Measurements from ENCODE around the gene SULT1C4. TPM values are rescaled to one million over a fixed set of nuclear protein-coding genes. Genes with fewer than 3 reads are reported as not detected.
"Not testable (repeated sequence)": the region's sequence is repeated elsewhere in the genome, so short reads cannot be mapped to it uniquely, and the experiment has no call there.

SULT1C4 gene
- total RNA-seq, 1 donor from 2014 or later = 2.4 TPM

- intact Hi-C loops (cut with DNase I) = no loop called here
These were observed 30.3 kb downstream of the SULT1C4 start for GRCh38 chr2:108407864-108408729.

GRCh38 chr2:108409768-108410167, 32.0 kb downstream of the SULT1C4 start:
- no peak for DNase-seq (ENCODE audit: low spot score)
- intact Hi-C loops (cut with DNase I) = no loop called here

More at GRCh38 chr2:108407864-108408729, 30.3 kb downstream of the SULT1C4 start:
- no peak for DNase-seq (ENCODE audit: low spot score)

GRCh38 chr2:108412995-108413710, 35.4 kb downstream of the SULT1C4 start:
- DNase-seq (ENCODE audit: low spot score) = no peak
- intact Hi-C loops (cut with DNase I) = no loop called here

GRCh38 chr2:108413711-108414095, 35.9 kb downstream of the SULT1C4 start:
- DNase-seq (ENCODE audit: low spot score) = no peak
- intact Hi-C loops (cut with DNase I) = no loop called here

- no peak for DNase-seq (ENCODE audit: low spot score)
- intact Hi-C loops (cut with DNase I) = no loop called here
These were observed 36.6 kb downstream of the SULT1C4 start for GRCh38 chr2:108414256-108414876.

GRCh38 chr2:108414945-108415344, 37.2 kb downstream of the SULT1C4 start:
- intact Hi-C loops (cut with DNase I) = no loop called here
- DNase-seq (ENCODE audit: low spot score) = no peak

GRCh38 chr2:108417254-108417653, 39.5 kb downstream of the SULT1C4 start:
- DNase-seq (ENCODE audit: low spot score) = no peak
- intact Hi-C loops (cut with DNase I) = no loop called here

GRCh38 chr2:108418416-108418815, 40.7 kb downstream of the SULT1C4 start:
- intact Hi-C loops (cut with DNase I) = no loop called here
- no peak for DNase-seq (ENCODE audit: low spot score)

- intact Hi-C loops (cut with DNase I) = no loop called here
- no peak for DNase-seq (ENCODE audit: low spot score)
These were observed 45.3 kb downstream of the SULT1C4 start for GRCh38 chr2:108423067-108423466.

- intact Hi-C loops (cut with DNase I) = no loop called here
These were observed 45.9 kb downstream of the SULT1C4 start for GRCh38 chr2:108423502-108424251.

GRCh38 chr2:108428286-108429009, 50.7 kb downstream of the SULT1C4 start:
- intact Hi-C loops (cut with DNase I) = no loop called here
- DNase-seq (ENCODE audit: low spot score) = no peak

More at GRCh38 chr2:108423502-108424251, 45.9 kb downstream of the SULT1C4 start:
- no peak for DNase-seq (ENCODE audit: low spot score)

GRCh38 chr2:108435578-108435977, 57.8 kb downstream of the SULT1C4 start:
- intact Hi-C loops (cut with DNase I) = not testable (repeated sequence)

GRCh38 chr2:108436976-108437375, 59.2 kb downstream of the SULT1C4 start:
- no peak for DNase-seq (ENCODE audit: low spot score)
- intact Hi-C loops (cut with DNase I) = no loop called here

More at GRCh38 chr2:108435578-108435977, 57.8 kb downstream of the SULT1C4 start:
- DNase-seq (ENCODE audit: low spot score) = not testable (repeated sequence)

Other genes starting within 250 kb of the SULT1C4 start
- gene SULT1C3, start 138.0 kb upstream of the SULT1C4 start, total RNA-seq = not detected
- 0.97 TPM for gene SULT1C2, start 89.1 kb upstream of the SULT1C4 start, total RNA-seq
- gene GCC2, start 71.3 kb downstream of the SULT1C4 start, total RNA-seq = 22.0 TPM
- 121 TPM for gene LIMS1, start 156.5 kb downstream of the SULT1C4 start, total RNA-seq